NCI-H2081 treated with DMSO at 0.1 percent for 48 hours (cell line): ENCODE measurements around the gene CDK13.
"Not testable (repeated sequence)": the region's sequence is repeated elsewhere in the genome, so short reads cannot be mapped to it uniquely, and the experiment has no call there.

Experiments used
- DNase-seq: peaks from one replicate; lab custom pipeline; 2025; lab: John Stamatoyannopoulos, UW

Gene CDK13

GRCh38 chr7:39949971-39950472, at the start of gene CDK13:
Gene CDK13 (plus strand): TSS chr7:39950256. CDS start chr7:39950642, 386 bp downstream.
- peak; percentile 33 for DNase-seq

- DNase-seq: no peak
Observed at GRCh38 chr7:39904077-39904486, 46.0 kb upstream of the CDK13 start.

DNA sequence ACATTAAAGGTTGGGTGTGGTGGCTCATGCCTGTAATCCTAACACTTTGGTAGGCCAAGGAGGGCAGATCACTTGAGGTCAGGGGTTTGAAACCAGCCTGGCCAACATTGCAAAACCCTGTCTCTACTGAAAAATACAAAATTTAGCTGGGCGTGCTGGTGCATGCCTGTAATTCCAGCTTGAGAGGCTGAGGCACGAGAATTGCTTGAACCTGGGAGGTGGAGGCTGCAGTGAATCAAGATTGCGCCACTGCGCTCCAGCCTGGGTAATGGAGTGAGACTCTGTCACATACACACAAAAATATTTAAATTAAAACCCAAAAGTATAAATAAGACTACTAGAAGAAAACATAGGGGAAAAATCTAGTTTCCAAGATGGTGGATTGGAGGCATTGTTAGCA, 41.9 kb upstream of the CDK13 start:
- DNase-seq: no peak

GRCh38 chr7:39908973-39909372, 41.1 kb upstream of the CDK13 start:
- no peak for DNase-seq

DNA sequence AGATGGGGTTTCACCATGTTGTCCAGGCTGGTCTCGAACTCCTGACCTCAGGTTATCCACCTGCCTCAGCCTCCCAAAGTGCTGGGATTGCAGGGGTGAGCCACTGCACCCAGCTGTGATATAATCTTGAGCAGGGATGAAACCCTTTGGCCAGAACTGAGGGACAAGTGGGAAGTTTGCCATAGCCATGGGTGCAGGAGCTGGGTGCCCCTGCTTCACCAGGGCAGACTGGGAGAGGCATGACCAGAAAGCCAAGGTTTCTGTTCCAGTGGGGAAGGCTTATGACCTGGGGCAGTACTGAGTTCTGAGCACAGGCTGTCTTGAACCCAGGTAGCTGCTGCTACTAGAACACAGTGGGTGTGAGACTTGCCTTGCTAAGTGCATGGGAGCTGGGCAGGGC, 40.5 kb upstream of the CDK13 start:
- no peak for DNase-seq

- no peak for DNase-seq
Observed at GRCh38 chr7:39910108-39910869, 39.8 kb upstream of the CDK13 start.

- DNase-seq: no peak
Observed at GRCh38 chr7:39911167-39911566, 38.9 kb upstream of the CDK13 start.

GRCh38 chr7:39915847-39916246, 34.2 kb upstream of the CDK13 start:
- not testable (repeated sequence) for DNase-seq

- DNase-seq: no peak
Observed at GRCh38 chr7:39919646-39920045, 30.4 kb upstream of the CDK13 start.

- no peak for DNase-seq
Observed at GRCh38 chr7:39921506-39922175, 28.4 kb upstream of the CDK13 start.

DNA sequence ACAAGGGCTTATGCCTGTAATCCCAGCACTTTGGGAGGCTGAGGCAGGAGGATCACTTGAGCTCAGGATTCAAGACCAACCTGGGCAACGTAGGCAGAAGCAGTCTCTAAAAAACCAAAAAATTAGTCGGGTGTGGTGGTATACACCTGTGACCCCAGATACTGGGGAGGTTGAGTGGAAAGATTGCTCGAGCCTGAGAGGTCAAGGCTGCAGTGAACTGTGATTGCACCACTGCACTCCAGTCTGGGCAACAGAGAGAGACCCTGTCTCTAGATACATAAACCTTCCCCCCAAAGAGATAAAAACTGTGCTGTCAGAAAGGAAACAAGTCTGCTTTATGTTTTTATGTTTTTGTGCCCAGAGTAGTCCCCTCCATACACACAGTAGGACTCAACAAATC, 27.5 kb upstream of the CDK13 start:
- DNase-seq: no peak

- no peak for DNase-seq
Observed at GRCh38 chr7:39923091-39923490, 27.0 kb upstream of the CDK13 start.

DNA sequence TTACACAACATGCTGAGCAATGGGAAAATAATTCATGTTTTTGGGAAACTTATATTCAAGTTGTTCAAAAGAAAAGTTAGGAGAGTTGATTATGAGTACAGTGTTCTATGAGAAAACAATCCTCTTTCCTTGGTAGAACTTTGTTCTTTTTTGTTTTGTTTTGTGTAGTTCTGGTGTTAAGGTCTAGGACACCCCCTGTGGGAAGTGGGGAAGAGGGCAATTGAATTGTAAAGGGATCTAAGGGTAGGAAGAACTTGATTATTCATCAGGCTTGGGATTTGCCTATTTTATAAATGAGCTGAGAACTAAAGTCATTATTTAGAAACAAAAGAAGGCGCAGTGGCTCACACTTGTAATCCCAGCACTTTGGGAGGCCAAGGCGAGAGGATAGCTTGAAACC, 25.9 kb upstream of the CDK13 start:
- no peak for DNase-seq

GRCh38 chr7:39926111-39926510, 23.9 kb upstream of the CDK13 start:
- DNase-seq: no peak

DNA sequence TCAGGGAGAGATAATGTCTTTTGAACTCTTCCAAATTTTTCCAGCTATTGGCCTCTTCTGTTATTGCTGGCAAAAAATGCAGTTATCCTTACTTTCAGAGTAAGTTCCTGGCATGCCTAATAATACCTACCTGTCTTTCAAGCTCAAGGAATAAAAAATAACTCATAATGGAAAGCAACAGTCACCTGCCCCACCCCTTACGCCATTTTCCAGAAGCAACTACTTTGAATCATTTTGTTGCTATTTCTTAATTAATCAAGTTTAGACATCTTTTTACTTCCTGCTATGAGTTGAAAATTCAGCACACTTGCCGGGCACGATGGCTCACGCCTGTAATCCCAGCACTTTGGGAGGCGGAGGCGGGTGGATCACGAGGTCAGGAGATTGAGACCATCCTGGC, 23.0 kb upstream of the CDK13 start:
- no peak for DNase-seq

- DNase-seq: no peak
Observed at GRCh38 chr7:39934132-39934531, 15.9 kb upstream of the CDK13 start.

GRCh38 chr7:39936761-39937160, 13.3 kb upstream of the CDK13 start:
- DNase-seq: no peak

GRCh38 chr7:39937366-39938153, 12.5 kb upstream of the CDK13 start:
- no peak for DNase-seq

GRCh38 chr7:39942883-39943282, 7.2 kb upstream of the CDK13 start:
- DNase-seq: no peak

GRCh38 chr7:39946693-39947092, 3.4 kb upstream of the CDK13 start:
- DNase-seq: no peak

DNA sequence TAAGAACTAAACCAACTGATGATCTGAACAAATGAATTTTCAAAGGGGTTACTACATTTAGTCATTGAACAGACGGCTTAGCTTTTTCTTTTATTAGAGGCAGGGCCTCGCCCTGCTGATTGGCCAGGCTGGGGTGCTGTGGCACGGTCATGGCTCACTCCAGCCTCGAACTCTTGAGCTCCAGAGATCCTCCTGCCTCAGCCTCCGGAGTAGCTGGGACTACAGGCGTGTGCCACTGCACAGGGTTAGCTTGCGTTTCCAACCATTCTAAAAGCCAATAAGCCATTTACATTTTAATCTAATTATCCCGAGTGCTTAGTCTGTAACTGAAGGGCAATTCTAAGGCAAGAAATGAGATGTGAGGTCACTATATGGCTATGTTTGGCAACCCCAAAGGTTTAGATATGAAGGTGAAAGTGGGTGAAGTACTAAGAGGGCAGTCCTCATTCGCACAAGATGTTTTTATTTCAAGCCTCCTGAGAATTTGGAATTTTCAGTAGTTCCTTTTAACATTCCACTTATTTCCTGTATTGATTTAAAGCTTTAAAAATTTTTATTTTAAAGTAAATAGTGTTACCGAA, 1.6 kb upstream of the CDK13 start:
- DNase-seq: no peak
